Endothelial cell of umbilical vein (primary cell): Measurements from ENCODE around the gene OGT. TPM values are rescaled to one million over a fixed set of nuclear protein-coding genes. Genes with fewer than 3 reads are reported as not detected.

Source experiments
- BruUV-seq: library from RNA; stranded (reverse); fragments of 400-500 nt; replicated peaks from 2 replicates; lab custom pipeline; 2021; lab: Mats Ljungman, UMichigan
- CTCF ChIA-PET: fragments of 300-600, 350-600 bp; sonication (Branson Sonifier 250); formaldehyde crosslinking; loops from one replicate; lab custom pipeline; 2021; ENCODE audit warnings: antibody characterized with exemption, inconsistent platforms; lab: Charles Lee
- POLR2A ChIA-PET: fragments of 300-600, 350-600 bp; sonication (Branson Sonifier 250); formaldehyde crosslinking; loops from one replicate; lab custom pipeline; 2021; ENCODE audit warnings: antibody characterized with exemption, inconsistent platforms; lab: Charles Lee
- DNase-seq: peaks from one replicate; pipeline ENCODE4 v3.0.0-alpha.2; 2011; ENCODE audit warnings: low read depth, low spot score
- FAIRE-seq: peaks from 2 replicates; lab custom pipeline; 2011; peaks lifted over from hg19 to GRCh38; lab: Jason Lieb, UNC
- H2AFZ ChIP-seq: 2 replicates; pipeline ENCODE4 v1.6.0; 2012; ENCODE audit warnings: low read depth, low read length, control low read depth, inconsistent platforms
- H3K27ac ChIP-seq: 2 replicates; pipeline ENCODE4 v1.5.1; 2011; ENCODE audit warnings: low read depth, mild to moderate bottlenecking, control low read depth, low read length, moderate library complexity; ENCODE audit not compliant: insufficient read depth
- H3K27me3 ChIP-seq, 2 experiments: 2 replicates each; pipeline versions ENCODE4 v1.6.0 to v1.6.1; 2011; ENCODE audit warnings: low read length in 2 of 2, mixed read lengths in 1 of 2; ENCODE audit not compliant: control insufficient read depth in 2 of 2, insufficient read depth in 2 of 2
- H3K36me3 ChIP-seq, 2 experiments: 2 replicates in 1 of 2; 3 replicates in 1 of 2; pipeline ENCODE4 v1.5.1; 2011; ENCODE audit warnings: low read length in 2 of 2, mild to moderate bottlenecking in 1 of 2, moderate library complexity in 1 of 2; ENCODE audit not compliant: control insufficient read depth in 2 of 2, insufficient read depth in 2 of 2; ENCODE audit errors: extremely low read depth in 1 of 2
- H3K4me1 ChIP-seq: 3 replicates; pipeline ENCODE4 v1.5.1; 2011; ENCODE audit warnings: mild to moderate bottlenecking, low read length; ENCODE audit not compliant: control insufficient read depth, insufficient read depth; ENCODE audit errors: extremely low read depth
- H3K4me2 ChIP-seq: 2 replicates; pipeline ENCODE4 v1.6.1; 2011; ENCODE audit warnings: low read length, control low read depth, mixed read lengths; ENCODE audit not compliant: insufficient read depth
- H3K4me3 ChIP-seq, 3 experiments: fragments of 200-600 bp in 1 of 3; sonication (generic), shearing (Covaris generic) in 1 of 3; replicated peaks in 1 of 3; 2 replicates each; pipeline ENCODE4 v1.5.1; 2011 to 2016; ENCODE audit warnings: control low read depth in 3 of 3, low read length in 3 of 3, mild to moderate bottlenecking in 2 of 3, inconsistent platforms in 1 of 3, low read depth in 1 of 3, moderate library complexity in 1 of 3; ENCODE audit not compliant: insufficient read depth in 1 of 3
- H3K79me2 ChIP-seq: 2 replicates; pipeline ENCODE4 v1.6.0; 2012; ENCODE audit warnings: low read length, inconsistent platforms; ENCODE audit not compliant: control insufficient read depth, insufficient read depth
- H3K9ac ChIP-seq: replicated peaks from 2 replicates; pipeline ENCODE3; 2011; ENCODE audit warnings: low read length, control low read depth; ENCODE audit not compliant: insufficient read depth; ENCODE audit errors: extremely low read depth
- H3K9me1 ChIP-seq: replicated peaks from 3 replicates; pipeline ENCODE4 v1.6.0; 2011; ENCODE audit warnings: mild to moderate bottlenecking, low read length; ENCODE audit not compliant: control insufficient read depth, insufficient read depth; ENCODE audit errors: extremely low read depth
- H3K9me3 ChIP-seq: replicated peaks from 2 replicates; pipeline ENCODE4 v1.5.1; 2012; ENCODE audit warnings: low read length, inconsistent platforms; ENCODE audit not compliant: control insufficient read depth, insufficient read depth
- H4K20me1 ChIP-seq: replicated peaks from 2 replicates; pipeline ENCODE3; 2011; ENCODE audit warnings: mild to moderate bottlenecking, low read length; ENCODE audit not compliant: control insufficient read depth, insufficient read depth; ENCODE audit errors: extremely low read depth
- EZH2 ChIP-seq: IDR thresholded peaks from 2 replicates; pipeline ENCODE4 v1.6.1; 2012; ENCODE audit warnings: borderline replicate concordance, low read depth, mild to moderate bottlenecking, moderate library complexity, low read length, inconsistent platforms; ENCODE audit not compliant: severe bottlenecking
- FOS ChIP-seq: IDR thresholded peaks from 2 replicates; pipeline ENCODE4 v1.6.1; 2011; ENCODE audit warnings: mild to moderate bottlenecking, low read length, moderate library complexity, borderline replicate concordance; ENCODE audit not compliant: insufficient read depth
- GATA2 ChIP-seq: IDR thresholded peaks from 2 replicates; pipeline ENCODE4 v1.7.0; 2011; ENCODE audit warnings: low read depth, mild to moderate bottlenecking, moderate library complexity, mixed read lengths, low read length; ENCODE audit not compliant: insufficient read length, insufficient read depth
- JUN ChIP-seq: IDR thresholded peaks from 2 replicates; pipeline ENCODE4 v1.6.1; 2011; ENCODE audit warnings: borderline replicate concordance, low read depth; ENCODE audit not compliant: insufficient read length, insufficient read depth
- MYC ChIP-seq: IDR thresholded peaks from one replicate; pipeline ENCODE4 v1.6.1; 2011; ENCODE audit warnings: mild to moderate bottlenecking, low read depth, low read length
- POLR2A ChIP-seq: IDR thresholded peaks from 2 replicates; pipeline ENCODE4 v1.6.1; 2012; ENCODE audit warnings: low read depth, mild to moderate bottlenecking, control low read depth, low read length
- POLR2AphosphoS5 ChIP-seq: IDR thresholded peaks from 2 replicates; pipeline ENCODE4 v1.6.1; 2012; ENCODE audit warnings: low read depth, mild to moderate bottlenecking, control low read depth, low read length, moderate library complexity; ENCODE audit not compliant: insufficient read depth
- dilution Hi-C: fragments of 300-500 bp; cut with MboI; formaldehyde crosslinking; loops from one replicate; pipeline ENCODE4 v1.15.0; 2019; ENCODE audit warnings: low sequenced_read_pairs; ENCODE audit not compliant: extremely low pct_ligation_motif_present
- intact Hi-C: fragments of 100-400 bp; cut with micrococcal nuclease; formaldehyde crosslinking; loops from one replicate; pipeline ENCODE4 v1.10.0; 2022
- polyA plus RNA-seq, 4 experiments: library from polyadenylated mRNA; depleted of rRNA in 3 of 4; stranded (reverse) in 3 of 4; unstranded in 1 of 4; fragments of >200 nt; gene quantifications; 2 replicates each; pipeline versions ENCODE4 v1.2.1 to v1.2.3, GENCODE V29; 2011 to 2012; ENCODE audit warnings: missing spikeins in 1 of 4
- total RNA-seq: library from RNA; stranded (reverse); gene quantifications from 2 replicates; pipeline ENCODE4 v1.2.3, GENCODE V29; 2021
- TF ChIP-seq, protein P1 (sequence below), 2 donors: IDR thresholded peaks; 1 replicate in 1 of 2; 2 replicates in 1 of 2; pipeline ENCODE4 v1.5.1; 2011; ENCODE audit warnings: low read length in 2 of 2, mild to moderate bottlenecking in 2 of 2, moderate library complexity in 2 of 2, control low read depth in 1 of 2, inconsistent platforms in 1 of 2, low read depth in 1 of 2; ENCODE audit not compliant: insufficient read depth in 1 of 2; ENCODE audit errors: extremely low read depth in 1 of 2
- TF ChIP-seq, protein P2 (sequence below): IDR thresholded peaks from 2 replicates; pipeline ENCODE4 v1.6.1; 2011; ENCODE audit not compliant: insufficient read depth, insufficient read length

Gene OGT
- total and polyA plus RNA-seq, 2 donors (not counting 3 experiments of a cell fraction or from before 2014, with no cell fraction given), result 129 to 141 TPM

DNA sequence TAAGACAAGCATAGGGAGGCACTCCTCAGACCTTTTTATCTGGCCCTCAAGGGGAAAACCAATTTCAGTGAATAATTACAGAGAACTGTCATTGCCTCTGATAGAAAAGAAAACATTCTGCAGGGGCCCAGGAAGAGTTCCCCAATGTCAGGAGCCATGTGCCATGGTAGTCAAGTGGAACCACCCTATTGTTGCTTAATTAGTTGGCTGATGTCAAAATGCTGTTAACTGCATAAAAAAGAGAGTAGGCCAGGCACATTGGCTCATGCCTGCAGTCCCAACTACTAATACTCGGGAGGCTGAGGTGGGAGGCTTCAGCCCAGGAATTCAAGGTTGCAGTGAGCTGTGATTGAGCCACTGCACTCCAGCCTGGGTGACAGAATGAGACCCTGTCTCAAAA lies 28.6 kb upstream of the OGT start:
- no peaks in the 10 kb centered on the region for H3K4me1 ChIP-seq
- H3K27me3 ChIP-seq, result no peaks in the 10 kb centered on the region
- no peaks in the 10 kb centered on the region for H3K36me3 ChIP-seq
- H3K4me3 ChIP-seq, result no peak overlapping the region
- POLR2A ChIA-PET, result no interaction called here
- TF ChIP-seq MYC (no peak), FOS (no peak), EZH2 (no peak), POLR2A (no peak), POLR2AphosphoS5 (no peak), JUN (no peak), GATA2 (no peak)
- TF ChIP-seq, protein P1, sequence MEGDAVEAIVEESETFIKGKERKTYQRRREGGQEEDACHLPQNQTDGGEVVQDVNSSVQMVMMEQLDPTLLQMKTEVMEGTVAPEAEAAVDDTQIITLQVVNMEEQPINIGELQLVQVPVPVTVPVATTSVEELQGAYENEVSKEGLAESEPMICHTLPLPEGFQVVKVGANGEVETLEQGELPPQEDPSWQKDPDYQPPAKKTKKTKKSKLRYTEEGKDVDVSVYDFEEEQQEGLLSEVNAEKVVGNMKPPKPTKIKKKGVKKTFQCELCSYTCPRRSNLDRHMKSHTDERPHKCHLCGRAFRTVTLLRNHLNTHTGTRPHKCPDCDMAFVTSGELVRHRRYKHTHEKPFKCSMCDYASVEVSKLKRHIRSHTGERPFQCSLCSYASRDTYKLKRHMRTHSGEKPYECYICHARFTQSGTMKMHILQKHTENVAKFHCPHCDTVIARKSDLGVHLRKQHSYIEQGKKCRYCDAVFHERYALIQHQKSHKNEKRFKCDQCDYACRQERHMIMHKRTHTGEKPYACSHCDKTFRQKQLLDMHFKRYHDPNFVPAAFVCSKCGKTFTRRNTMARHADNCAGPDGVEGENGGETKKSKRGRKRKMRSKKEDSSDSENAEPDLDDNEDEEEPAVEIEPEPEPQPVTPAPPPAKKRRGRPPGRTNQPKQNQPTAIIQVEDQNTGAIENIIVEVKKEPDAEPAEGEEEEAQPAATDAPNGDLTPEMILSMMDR (IDR thresholded peaks at IDR 0.05; ENCODE audit: extremely low read depth in 1 of 2, insufficient read depth in 1 of 2, low read depth in 1 of 2, low read length in 2 of 2), result no peak
- TF ChIP-seq, protein P2, sequence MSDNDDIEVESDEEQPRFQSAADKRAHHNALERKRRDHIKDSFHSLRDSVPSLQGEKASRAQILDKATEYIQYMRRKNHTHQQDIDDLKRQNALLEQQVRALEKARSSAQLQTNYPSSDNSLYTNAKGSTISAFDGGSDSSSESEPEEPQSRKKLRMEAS, result no peak
- H2AFZ ChIP-seq, result no peak overlapping the region
- FAIRE-seq, result no peak
- H4K20me1 ChIP-seq, result no peaks in the 10 kb centered on the region
- intact Hi-C loops, result no loop called here
- no TSS peak for BruUV-seq
- H3K9ac ChIP-seq, result no peak overlapping the region
- no peaks in the 10 kb centered on the region for H3K9me3 ChIP-seq
- no peak overlapping the region for H3K27ac ChIP-seq
- no peak for DNase-seq
- dilution Hi-C loops, result no loop called here
- H3K79me2 ChIP-seq, result no peaks in the 10 kb centered on the region
- CTCF ChIA-PET, result interaction anchor here (0.6 kb wide), 1 partner anchor 132 kb away, joined by 3 read pairs; no protein-coding TSS in a partner anchor
- H3K4me2 ChIP-seq, result no peak overlapping the region
- no peaks in the 10 kb centered on the region for H3K9me1 ChIP-seq
